H9 (cell line): ENCODE data around the gene TANK. TPM values are rescaled to one million over a fixed set of nuclear protein-coding genes. Genes with fewer than 3 reads are reported as not detected.

ENCODE experiments used
- DNase-seq: peaks from one replicate; pipeline ENCODE4 v3.0.0-alpha.2; 2017
- H2AFZ ChIP-seq: one replicate; pipeline ENCODE4 v1.6.1; 2013; ENCODE audit warnings: mild to moderate bottlenecking, low read length, control low read depth, moderate library complexity
- H2AK5ac ChIP-seq: 2 replicates; pipeline ENCODE4 v1.6.1; 2013; ENCODE audit warnings: low read length, control low read depth, mixed read lengths; ENCODE audit not compliant: insufficient read length
- H2BK120ac ChIP-seq: one replicate; pipeline ENCODE4 v1.6.1; 2013; ENCODE audit warnings: low read depth, mild to moderate bottlenecking, low read length, control low read depth, inconsistent platforms; ENCODE audit not compliant: poor library complexity, severe bottlenecking
- H2BK12ac ChIP-seq: 2 replicates; pipeline ENCODE4 v1.6.1; 2013; ENCODE audit warnings: low read length, control low read depth, mixed read lengths, low read depth; ENCODE audit not compliant: insufficient read length
- H2BK15ac ChIP-seq: 2 replicates; pipeline ENCODE4 v1.6.1; 2013; ENCODE audit warnings: low read depth, low read length, control low read depth
- H2BK20ac ChIP-seq: one replicate; pipeline ENCODE4 v1.6.1; 2013; ENCODE audit warnings: low read depth, mild to moderate bottlenecking, low read length, control low read depth, inconsistent platforms; ENCODE audit not compliant: poor library complexity, severe bottlenecking
- H2BK5ac ChIP-seq: 2 replicates; pipeline ENCODE4 v1.6.1; 2013; ENCODE audit warnings: low read length, control low read depth, mixed read lengths; ENCODE audit not compliant: insufficient read length
- H3K14ac ChIP-seq: 2 replicates; pipeline ENCODE4 v1.6.1; 2013; ENCODE audit warnings: low read length, control low read depth; ENCODE audit not compliant: insufficient read depth
- H3K18ac ChIP-seq: 2 replicates; pipeline ENCODE4 v1.6.1; 2013; ENCODE audit warnings: low read depth, mild to moderate bottlenecking, mixed read lengths, low read length, control low read depth; ENCODE audit not compliant: insufficient read length
- H3K23ac ChIP-seq: 2 replicates; pipeline ENCODE4 v1.6.1; 2013; ENCODE audit warnings: low read length, control low read depth, mixed read lengths, low read depth; ENCODE audit not compliant: insufficient read length
- H3K23me2 ChIP-seq: 2 replicates; pipeline ENCODE4 v1.6.1; 2013; ENCODE audit warnings: low read depth, mild to moderate bottlenecking, mixed read lengths, low read length, control low read depth; ENCODE audit not compliant: insufficient read length, poor library complexity, severe bottlenecking
- H3K27ac ChIP-seq: 2 replicates; pipeline ENCODE4 v1.5.1; 2013; ENCODE audit warnings: low read length, control low read depth, mixed read lengths, low read depth; ENCODE audit not compliant: insufficient read length
- H3K27me3 ChIP-seq: 2 replicates; pipeline ENCODE4 v1.6.1; 2013; ENCODE audit warnings: low read length, control low read depth, inconsistent platforms; ENCODE audit not compliant: insufficient read depth
- H3K4ac ChIP-seq: 2 replicates; pipeline ENCODE4 v1.6.1; 2013; ENCODE audit warnings: low read depth, mild to moderate bottlenecking, control low read depth, inconsistent platforms, low read length, moderate library complexity
- H3K4me1 ChIP-seq: 2 replicates; pipeline ENCODE4 v1.6.1; 2013; ENCODE audit warnings: low read length, control low read depth, inconsistent platforms; ENCODE audit not compliant: insufficient read depth
- H3K4me2 ChIP-seq: 2 replicates; pipeline ENCODE4 v1.6.1; 2013; ENCODE audit warnings: low read length, control low read depth, mixed read lengths; ENCODE audit not compliant: insufficient read length, insufficient read depth
- H3K56ac ChIP-seq: 2 replicates; pipeline ENCODE4 v1.6.1; 2013; ENCODE audit warnings: low read depth, mild to moderate bottlenecking, mixed read lengths, low read length, control low read depth; ENCODE audit not compliant: insufficient read length
- H3K79me1 ChIP-seq: 2 replicates; pipeline ENCODE4 v1.6.1; 2013; ENCODE audit warnings: low read depth, mild to moderate bottlenecking, moderate library complexity, low read length, control low read depth, inconsistent platforms; ENCODE audit not compliant: insufficient read depth, poor library complexity, severe bottlenecking
- H3K79me2 ChIP-seq: 2 replicates; pipeline ENCODE4 v1.6.1; 2013; ENCODE audit warnings: low read length, control low read depth, inconsistent platforms; ENCODE audit not compliant: insufficient read depth
- H3K9ac ChIP-seq: 2 replicates; pipeline ENCODE4 v1.6.1; 2013; ENCODE audit warnings: low read length, control low read depth, mixed read lengths; ENCODE audit not compliant: insufficient read length; ENCODE audit errors: extremely low read depth
- H3K9me3 ChIP-seq: one replicate; pipeline ENCODE4 v1.6.1; 2013; ENCODE audit warnings: low read depth, low read length, inconsistent platforms; ENCODE audit not compliant: control insufficient read depth
- H3T11ph ChIP-seq: one replicate; pipeline ENCODE4 v1.6.1; 2013; ENCODE audit warnings: mild to moderate bottlenecking, low read length, control low read depth, inconsistent platforms
- H4K20me1 ChIP-seq: one replicate; pipeline ENCODE4 v1.6.1; 2013; ENCODE audit not compliant: control insufficient read depth, insufficient read length, insufficient read depth
- H4K5ac ChIP-seq: 2 replicates; pipeline ENCODE4 v1.6.1; 2013; ENCODE audit warnings: low read depth, mild to moderate bottlenecking, mixed read lengths, low read length, control low read depth; ENCODE audit not compliant: insufficient read length
- H4K8ac ChIP-seq: replicated peaks from 2 replicates; pipeline ENCODE4 v1.6.1; 2013; ENCODE audit warnings: low read length, control low read depth, mixed read lengths, low read depth; ENCODE audit not compliant: insufficient read length
- H4K91ac ChIP-seq: 2 replicates; pipeline ENCODE4 v1.6.1; 2013; ENCODE audit warnings: low read depth, mild to moderate bottlenecking, moderate library complexity, mixed read lengths, low read length, control low read depth; ENCODE audit not compliant: insufficient read length
- H3K27ac Mint-ChIP-seq, 3 experiments: 2 replicates in 2 of 3; 3 replicates in 1 of 3; pipeline ENCODE4 v1.8.0; 2020 to 2021; ENCODE audit warnings: mixed read lengths in 3 of 3, mild to moderate bottlenecking in 1 of 3, moderate library complexity in 1 of 3
- H3K27me3 Mint-ChIP-seq: 2 replicates; pipeline ENCODE4 v1.8.0; 2021; ENCODE audit warnings: low read depth, mild to moderate bottlenecking, moderate library complexity, mixed read lengths
- H3K36me3 Mint-ChIP-seq, 3 experiments: 2 replicates in 2 of 3; 3 replicates in 1 of 3; pipeline ENCODE4 v1.8.0; 2020 to 2021; ENCODE audit warnings: low read depth in 3 of 3, mixed read lengths in 3 of 3; ENCODE audit not compliant: insufficient read depth in 1 of 3
- H3K4me1 Mint-ChIP-seq, 2 experiments: 2 replicates each; pipeline ENCODE4 v1.8.0; 2020; ENCODE audit warnings: mixed read lengths in 2 of 2
- H3K4me3 Mint-ChIP-seq, 2 experiments: 2 replicates in 1 of 2; 3 replicates in 1 of 2; pipeline ENCODE4 v1.8.0; 2020 to 2021; ENCODE audit warnings: mild to moderate bottlenecking in 2 of 2, mixed read lengths in 2 of 2, moderate library complexity in 1 of 2
- H3K9me3 Mint-ChIP-seq, 2 experiments: 2 replicates in 1 of 2; 3 replicates in 1 of 2; pipeline ENCODE4 v1.8.0; 2020; ENCODE audit warnings: mild to moderate bottlenecking in 2 of 2, mixed read lengths in 2 of 2, moderate library complexity in 1 of 2
- total RNA-seq: library from RNA; stranded (reverse); gene quantifications from 2 replicates; pipeline ENCODE4 v1.2.1, GENCODE V29; 2021
- TF ChIP-seq, protein P1 (sequence below): fragments of 200-600 bp; sonication (generic); conservative IDR thresholded peaks from 3 replicates; pipeline ENCODE4 v1.8.0; 2021; ENCODE audit warnings: antibody characterized with exemption, mild to moderate bottlenecking

The TANK gene
- total RNA-seq, 1 experiment from 2014 or later, result 23.9 TPM

- no peak overlapping the region for H3K14ac ChIP-seq
- H3K79me1 ChIP-seq, result no peaks in the 10 kb centered on the region
- no peak overlapping the region for H4K5ac ChIP-seq
- H3K9me3 Mint-ChIP-seq, result no peaks in the 10 kb centered on the region
- no peaks in the 10 kb centered on the region for H3K36me3 Mint-ChIP-seq
- H4K20me1 ChIP-seq, result no peaks in the 10 kb centered on the region
- H3K27me3 Mint-ChIP-seq, result no peaks in the 10 kb centered on the region
- H2AFZ ChIP-seq, result no peak overlapping the region
- H3K27me3 ChIP-seq, result no peaks in the 10 kb centered on the region
- H4K91ac ChIP-seq, result no peak overlapping the region
- no peak overlapping the region for H2BK5ac ChIP-seq
- H2BK12ac ChIP-seq, result no peak overlapping the region
- no peaks in the 10 kb centered on the region for H3K79me2 ChIP-seq
- H3K56ac ChIP-seq, result no peak overlapping the region
- no peak overlapping the region for H4K8ac ChIP-seq
- no peak overlapping the region for H3K23ac ChIP-seq
- H2BK15ac ChIP-seq, result no peak overlapping the region
- H3K9me3 ChIP-seq, result no peaks in the 10 kb centered on the region
- no peak overlapping the region for H3K4ac ChIP-seq
- TF ChIP-seq, protein P1, sequence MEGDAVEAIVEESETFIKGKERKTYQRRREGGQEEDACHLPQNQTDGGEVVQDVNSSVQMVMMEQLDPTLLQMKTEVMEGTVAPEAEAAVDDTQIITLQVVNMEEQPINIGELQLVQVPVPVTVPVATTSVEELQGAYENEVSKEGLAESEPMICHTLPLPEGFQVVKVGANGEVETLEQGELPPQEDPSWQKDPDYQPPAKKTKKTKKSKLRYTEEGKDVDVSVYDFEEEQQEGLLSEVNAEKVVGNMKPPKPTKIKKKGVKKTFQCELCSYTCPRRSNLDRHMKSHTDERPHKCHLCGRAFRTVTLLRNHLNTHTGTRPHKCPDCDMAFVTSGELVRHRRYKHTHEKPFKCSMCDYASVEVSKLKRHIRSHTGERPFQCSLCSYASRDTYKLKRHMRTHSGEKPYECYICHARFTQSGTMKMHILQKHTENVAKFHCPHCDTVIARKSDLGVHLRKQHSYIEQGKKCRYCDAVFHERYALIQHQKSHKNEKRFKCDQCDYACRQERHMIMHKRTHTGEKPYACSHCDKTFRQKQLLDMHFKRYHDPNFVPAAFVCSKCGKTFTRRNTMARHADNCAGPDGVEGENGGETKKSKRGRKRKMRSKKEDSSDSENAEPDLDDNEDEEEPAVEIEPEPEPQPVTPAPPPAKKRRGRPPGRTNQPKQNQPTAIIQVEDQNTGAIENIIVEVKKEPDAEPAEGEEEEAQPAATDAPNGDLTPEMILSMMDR, result no peak
- no peak overlapping the region for H3K9ac ChIP-seq
- H3K27ac Mint-ChIP-seq, result no peak overlapping the region
- no peak for DNase-seq
- no peak overlapping the region for H2AK5ac ChIP-seq
- H3K4me2 ChIP-seq, result no peak overlapping the region
- H3K23me2 ChIP-seq, result no peaks in the 10 kb centered on the region
- H3K27ac ChIP-seq, result no peak overlapping the region
- H2BK20ac ChIP-seq, result no peak overlapping the region
- H2BK120ac ChIP-seq, result no peak overlapping the region
- no peak overlapping the region for H3K4me3 Mint-ChIP-seq
- peaks cover 24% of the 10 kb centered on the region in 2 experiments for H3K4me1 Mint-ChIP-seq
- H3K18ac ChIP-seq, result no peak overlapping the region
- H3K4me1 ChIP-seq, result peaks cover 4% of the 10 kb centered on the region
- no peak overlapping the region for H3T11ph ChIP-seq
Observed at GRCh38 chr2:161118722-161119121, 41.5 kb upstream of the TANK start.
